HG02642 (cell line): ENCODE data around the gene SPACA6.

Source experiments
- ATAC-seq: cut with Tn5 transposase; IDR thresholded peaks from one replicate; pipeline ENCODE4 v1.9.1; 2021; ENCODE audit warnings: mild to moderate bottlenecking; ENCODE audit not compliant: unreplicated experiment, poor library complexity

The SPACA6 gene

GRCh38 chr19:51703575-51704515 lies 10.7 kb downstream of the SPACA6 start:
- peak; percentile 93 for ATAC-seq

- no peak for ATAC-seq
These were observed 11.5 kb downstream of the SPACA6 start for GRCh38 chr19:51704626-51705025.

- no peak for ATAC-seq
These were observed 13.2 kb downstream of the SPACA6 start for GRCh38 chr19:51706296-51706695.

- no peak for ATAC-seq
These were observed 13.8 kb downstream of the SPACA6 start for GRCh38 chr19:51706885-51707284.

- no peak for ATAC-seq
These were observed 15.7 kb downstream of the SPACA6 start for GRCh38 chr19:51708811-51709210.

- ATAC-seq: no peak
These were observed 16.4 kb downstream of the SPACA6 start for GRCh38 chr19:51709575-51709974.

- no peak for ATAC-seq
These were observed 17.0 kb downstream of the SPACA6 start for GRCh38 chr19:51710163-51710562.

GRCh38 chr19:51711702-51712101 lies 18.6 kb downstream of the SPACA6 start:
- ATAC-seq: no peak

- no peak for ATAC-seq
These were observed 19.4 kb downstream of the SPACA6 start for GRCh38 chr19:51712461-51713081.

- ATAC-seq: no peak
These were observed 20.5 kb downstream of the SPACA6 start for GRCh38 chr19:51713319-51714285.

- no peak for ATAC-seq
These were observed 21.7 kb downstream of the SPACA6 start for GRCh38 chr19:51714848-51715247.

- ATAC-seq: no peak
These were observed 22.7 kb downstream of the SPACA6 start for GRCh38 chr19:51715850-51716249.

- ATAC-seq: no peak
These were observed 23.8 kb downstream of the SPACA6 start for GRCh38 chr19:51716925-51717324.

- no peak for ATAC-seq
These were observed 26.3 kb downstream of the SPACA6 start for GRCh38 chr19:51719251-51719988.

GRCh38 chr19:51721905-51722304 lies 28.8 kb downstream of the SPACA6 start:
- no peak for ATAC-seq

- ATAC-seq: no peak
These were observed 29.4 kb downstream of the SPACA6 start for GRCh38 chr19:51722492-51722891.

- ATAC-seq: no peak
These were observed 31.4 kb downstream of the SPACA6 start for GRCh38 chr19:51724543-51724942.

- ATAC-seq: no peak
These were observed 32.9 kb downstream of the SPACA6 start for GRCh38 chr19:51726049-51726448.

- ATAC-seq: no peak
These were observed 34.3 kb downstream of the SPACA6 start for GRCh38 chr19:51727349-51727880.

GRCh38 chr19:51729781-51730180 lies 36.7 kb downstream of the SPACA6 start:
- ATAC-seq: no peak
